ENCODE measurements around the gene PBOV1. TPM values are rescaled to one million over a fixed set of nuclear protein-coding genes. Genes with fewer than 3 reads are reported as not detected.

PBOV1 gene
- total RNA-seq, 1 experiment from 2014 or later, result not detected

DNA sequence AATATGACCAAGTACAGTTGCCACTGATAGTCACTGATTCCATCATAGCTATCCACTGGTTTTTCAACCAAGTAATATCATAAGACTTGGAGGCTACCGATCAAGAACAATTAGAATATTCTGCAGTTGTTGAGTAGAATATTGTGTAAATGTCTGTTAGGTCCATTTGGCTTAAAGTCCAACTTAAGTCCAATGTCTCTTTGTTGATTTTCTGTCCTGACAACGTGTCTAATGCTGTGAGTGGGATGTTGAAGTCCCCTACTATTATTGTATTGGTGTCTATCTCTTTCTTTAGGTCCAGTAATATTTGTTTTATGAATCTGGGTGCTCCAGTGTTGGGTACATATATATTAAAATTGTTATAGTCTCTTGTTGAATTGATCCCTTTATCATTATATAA lies 42.7 kb downstream of the PBOV1 start:
- no peaks in the 10 kb centered on the region for H3K9me3 ChIP-seq (ENCODE audit: control insufficient read depth in 1 of 2, insufficient read depth in 1 of 2, low read depth in 1 of 2, low read length in 2 of 2)
- no peaks in the 10 kb centered on the region for H3K9me2 ChIP-seq (ENCODE audit: insufficient read depth)
- H2AFZ ChIP-seq (ENCODE audit: low read depth, low read length, poor library complexity, severe bottlenecking), result no peak overlapping the region
- no peak overlapping the region for H3K4me2 ChIP-seq (ENCODE audit: low read length)
- DNase-seq (ENCODE audit: low read depth, low spot score) (no peak), ATAC-seq (no peak)
- H3K9ac ChIP-seq (ENCODE audit: low read length), result no peak overlapping the region
- ChIA-PET RAD21 (ENCODE audit: low non-redundant PET in 1 of 2, low total read pairs in 2 of 2, uncharacterized antibody in 2 of 2, unreplicated experiment in 2 of 2) (no interaction called here), POLR2A (no interaction called here), CTCF (no interaction called here)
- no peaks in the 10 kb centered on the region for H3K4me1 ChIP-seq (ENCODE audit: control insufficient read depth in 1 of 2, insufficient read depth in 2 of 2, low read length in 2 of 2)
- no peaks in the 10 kb centered on the region for H4K20me1 ChIP-seq (ENCODE audit: insufficient read depth)
- TF ChIP-seq JUND (IDR thresholded peaks at IDR 0.05) (no peak), SRF (IDR thresholded peaks at IDR 0.05; ENCODE audit: low read depth) (no peak), ZFX (IDR thresholded peaks at IDR 0.05) (no peak), RAD21 (IDR thresholded peaks at IDR 0.05; ENCODE audit: low read depth) (no peak), YY1 (IDR thresholded peaks at IDR 0.05; ENCODE audit: extremely low read depth, insufficient replicate concordance, low read depth, low read length) (no peak), ELF1 (IDR thresholded peaks at IDR 0.05; ENCODE audit: borderline replicate concordance, low read depth) (no peak), EZH2 (IDR thresholded peaks at IDR 0.05) (no peak), CEBPB (IDR thresholded peaks at IDR 0.05; ENCODE audit: low read depth) (no peak), EGR1 (IDR thresholded peaks at IDR 0.05; ENCODE audit: low read depth) (no peak), POLR2A (IDR thresholded peaks at IDR 0.05; ENCODE audit: borderline replicate concordance, extremely low read depth, insufficient read depth, insufficient read length) (no peak), ZNF274 (IDR thresholded peaks at IDR 0.05; ENCODE audit: low read depth, low read length) (no peak), SP1 (IDR thresholded peaks at IDR 0.05; ENCODE audit: low read depth) (no peak), EZH2phosphoT487 (IDR thresholded peaks at IDR 0.05; ENCODE audit: borderline replicate concordance) (no peak), POLR2AphosphoS5 (IDR thresholded peaks at IDR 0.05; ENCODE audit: low read depth, low read length) (no peak), FOSL1 (IDR thresholded peaks at IDR 0.05; ENCODE audit: low read depth) (no peak)
- TF ChIP-seq, protein P1, sequence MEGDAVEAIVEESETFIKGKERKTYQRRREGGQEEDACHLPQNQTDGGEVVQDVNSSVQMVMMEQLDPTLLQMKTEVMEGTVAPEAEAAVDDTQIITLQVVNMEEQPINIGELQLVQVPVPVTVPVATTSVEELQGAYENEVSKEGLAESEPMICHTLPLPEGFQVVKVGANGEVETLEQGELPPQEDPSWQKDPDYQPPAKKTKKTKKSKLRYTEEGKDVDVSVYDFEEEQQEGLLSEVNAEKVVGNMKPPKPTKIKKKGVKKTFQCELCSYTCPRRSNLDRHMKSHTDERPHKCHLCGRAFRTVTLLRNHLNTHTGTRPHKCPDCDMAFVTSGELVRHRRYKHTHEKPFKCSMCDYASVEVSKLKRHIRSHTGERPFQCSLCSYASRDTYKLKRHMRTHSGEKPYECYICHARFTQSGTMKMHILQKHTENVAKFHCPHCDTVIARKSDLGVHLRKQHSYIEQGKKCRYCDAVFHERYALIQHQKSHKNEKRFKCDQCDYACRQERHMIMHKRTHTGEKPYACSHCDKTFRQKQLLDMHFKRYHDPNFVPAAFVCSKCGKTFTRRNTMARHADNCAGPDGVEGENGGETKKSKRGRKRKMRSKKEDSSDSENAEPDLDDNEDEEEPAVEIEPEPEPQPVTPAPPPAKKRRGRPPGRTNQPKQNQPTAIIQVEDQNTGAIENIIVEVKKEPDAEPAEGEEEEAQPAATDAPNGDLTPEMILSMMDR (IDR thresholded peaks at IDR 0.05 in 2 of 3, conservative IDR thresholded peaks at IDR 0.05 in 1 of 3; ENCODE audit: borderline replicate concordance in 1 of 3, insufficient read depth in 1 of 3, low read depth in 2 of 3, low read length in 2 of 3), result no peak
- TF ChIP-seq, protein P2, sequence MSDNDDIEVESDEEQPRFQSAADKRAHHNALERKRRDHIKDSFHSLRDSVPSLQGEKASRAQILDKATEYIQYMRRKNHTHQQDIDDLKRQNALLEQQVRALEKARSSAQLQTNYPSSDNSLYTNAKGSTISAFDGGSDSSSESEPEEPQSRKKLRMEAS (IDR thresholded peaks at IDR 0.05), result no peak
- TF ChIP-seq, protein P3, sequence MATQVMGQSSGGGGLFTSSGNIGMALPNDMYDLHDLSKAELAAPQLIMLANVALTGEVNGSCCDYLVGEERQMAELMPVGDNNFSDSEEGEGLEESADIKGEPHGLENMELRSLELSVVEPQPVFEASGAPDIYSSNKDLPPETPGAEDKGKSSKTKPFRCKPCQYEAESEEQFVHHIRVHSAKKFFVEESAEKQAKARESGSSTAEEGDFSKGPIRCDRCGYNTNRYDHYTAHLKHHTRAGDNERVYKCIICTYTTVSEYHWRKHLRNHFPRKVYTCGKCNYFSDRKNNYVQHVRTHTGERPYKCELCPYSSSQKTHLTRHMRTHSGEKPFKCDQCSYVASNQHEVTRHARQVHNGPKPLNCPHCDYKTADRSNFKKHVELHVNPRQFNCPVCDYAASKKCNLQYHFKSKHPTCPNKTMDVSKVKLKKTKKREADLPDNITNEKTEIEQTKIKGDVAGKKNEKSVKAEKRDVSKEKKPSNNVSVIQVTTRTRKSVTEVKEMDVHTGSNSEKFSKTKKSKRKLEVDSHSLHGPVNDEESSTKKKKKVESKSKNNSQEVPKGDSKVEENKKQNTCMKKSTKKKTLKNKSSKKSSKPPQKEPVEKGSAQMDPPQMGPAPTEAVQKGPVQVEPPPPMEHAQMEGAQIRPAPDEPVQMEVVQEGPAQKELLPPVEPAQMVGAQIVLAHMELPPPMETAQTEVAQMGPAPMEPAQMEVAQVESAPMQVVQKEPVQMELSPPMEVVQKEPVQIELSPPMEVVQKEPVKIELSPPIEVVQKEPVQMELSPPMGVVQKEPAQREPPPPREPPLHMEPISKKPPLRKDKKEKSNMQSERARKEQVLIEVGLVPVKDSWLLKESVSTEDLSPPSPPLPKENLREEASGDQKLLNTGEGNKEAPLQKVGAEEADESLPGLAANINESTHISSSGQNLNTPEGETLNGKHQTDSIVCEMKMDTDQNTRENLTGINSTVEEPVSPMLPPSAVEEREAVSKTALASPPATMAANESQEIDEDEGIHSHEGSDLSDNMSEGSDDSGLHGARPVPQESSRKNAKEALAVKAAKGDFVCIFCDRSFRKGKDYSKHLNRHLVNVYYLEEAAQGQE (IDR thresholded peaks at IDR 0.05; ENCODE audit: low read depth), result no peak
- H3K27ac ChIP-seq (ENCODE audit: low read depth, low read length), result no peak overlapping the region
- no peaks in the 10 kb centered on the region for H3K27me3 ChIP-seq (ENCODE audit: insufficient read depth, low read length)
- intact Hi-C loops (cut with micrococcal nuclease), result no loop called here
- H3K36me3 ChIP-seq (ENCODE audit: control insufficient read depth in 1 of 2, insufficient read depth in 2 of 2, low read length in 2 of 2), result no peaks in the 10 kb centered on the region; a peak in 1 of 4 replicates
- BruUV-seq (replicated peaks), result no TSS peak
- H3K4me3 ChIP-seq (replicated peaks in 1 of 2; ENCODE audit: low read depth in 1 of 2, low read length in 2 of 2), result no peak overlapping the region
- H3K79me2 ChIP-seq (ENCODE audit: insufficient read depth, low read length), result no peaks in the 10 kb centered on the region
